ENCODE measurements around the gene HIP1R.
A peak's percentile ranks its signal among the peaks of the same experiment; 100 is the strongest.
"Not testable (repeated sequence)": the region's sequence is repeated elsewhere in the genome, so short reads cannot be mapped to it uniquely, and the experiment has no call there.

Gene HIP1R

DNA sequence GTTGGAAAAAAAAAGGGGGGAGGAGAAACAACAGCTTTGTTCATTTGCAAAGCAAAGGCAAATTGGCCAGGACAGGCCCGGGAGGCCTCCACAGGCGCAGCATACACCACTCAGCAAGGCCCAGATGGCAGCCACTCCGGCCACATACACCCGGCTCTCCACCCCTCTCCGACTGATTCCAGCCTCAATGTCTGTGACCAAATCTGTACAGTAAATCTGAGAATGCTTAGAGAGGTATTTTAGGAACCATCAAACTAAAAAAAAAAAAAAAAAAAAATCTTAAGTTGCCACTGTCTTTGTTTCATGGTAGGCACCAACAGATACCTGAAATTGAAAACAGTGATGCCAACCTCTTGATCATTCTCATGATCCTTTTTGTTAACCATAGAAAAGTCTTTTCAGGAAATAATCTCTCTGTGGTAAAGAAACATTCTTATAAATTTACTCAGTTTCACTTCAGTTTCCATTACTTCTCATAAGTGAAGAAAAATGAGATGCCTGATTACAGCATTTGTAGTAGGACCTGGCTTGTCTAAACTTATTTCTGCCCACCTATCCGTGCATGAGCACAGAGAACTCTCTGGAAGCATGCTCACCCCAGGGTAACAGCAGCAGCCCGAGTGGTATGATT lies 40.4 kb downstream of the HIP1R start:
- DNase-seq: no peak

DNA sequence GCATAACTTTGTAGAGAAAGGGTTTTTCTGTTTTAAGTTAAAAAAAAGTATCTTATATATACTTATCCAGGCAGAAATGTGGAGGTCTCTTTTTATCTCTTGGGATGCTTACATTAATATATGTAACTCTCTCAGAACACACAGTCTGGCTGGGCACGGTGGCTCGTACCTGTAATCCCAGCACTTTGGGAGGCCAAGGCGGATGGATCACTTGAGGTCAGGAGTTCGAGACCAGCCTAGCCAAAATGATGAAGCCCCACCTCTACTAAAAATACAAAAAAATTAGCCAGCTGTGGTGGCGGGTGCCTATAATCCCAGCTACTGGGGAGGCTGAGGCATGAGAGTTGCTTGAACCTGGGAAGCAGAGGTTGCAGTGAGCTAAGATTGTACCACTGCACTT lies 41.0 kb downstream of the HIP1R start:
- not testable (repeated sequence) for DNase-seq

DNA sequence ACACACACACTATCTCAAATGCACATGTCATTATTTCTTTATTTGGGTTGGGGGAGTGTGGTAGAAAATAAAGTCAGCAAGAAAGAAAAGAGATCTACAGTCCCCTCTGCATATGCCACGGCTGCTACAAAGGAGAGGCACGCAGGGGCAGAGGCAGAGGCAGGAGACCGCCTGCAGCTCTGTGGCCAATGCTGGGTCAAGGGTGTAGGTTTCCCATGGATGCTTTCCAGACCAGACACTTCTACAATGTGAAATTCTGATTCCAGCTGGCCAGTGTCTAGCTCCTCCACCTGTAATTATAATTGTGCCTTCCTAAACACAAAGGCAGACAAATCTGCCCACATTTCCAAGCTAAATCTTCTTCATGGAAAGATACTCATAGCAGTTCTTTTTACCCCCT lies 41.5 kb downstream of the HIP1R start:
- DNase-seq: no peak

DNA sequence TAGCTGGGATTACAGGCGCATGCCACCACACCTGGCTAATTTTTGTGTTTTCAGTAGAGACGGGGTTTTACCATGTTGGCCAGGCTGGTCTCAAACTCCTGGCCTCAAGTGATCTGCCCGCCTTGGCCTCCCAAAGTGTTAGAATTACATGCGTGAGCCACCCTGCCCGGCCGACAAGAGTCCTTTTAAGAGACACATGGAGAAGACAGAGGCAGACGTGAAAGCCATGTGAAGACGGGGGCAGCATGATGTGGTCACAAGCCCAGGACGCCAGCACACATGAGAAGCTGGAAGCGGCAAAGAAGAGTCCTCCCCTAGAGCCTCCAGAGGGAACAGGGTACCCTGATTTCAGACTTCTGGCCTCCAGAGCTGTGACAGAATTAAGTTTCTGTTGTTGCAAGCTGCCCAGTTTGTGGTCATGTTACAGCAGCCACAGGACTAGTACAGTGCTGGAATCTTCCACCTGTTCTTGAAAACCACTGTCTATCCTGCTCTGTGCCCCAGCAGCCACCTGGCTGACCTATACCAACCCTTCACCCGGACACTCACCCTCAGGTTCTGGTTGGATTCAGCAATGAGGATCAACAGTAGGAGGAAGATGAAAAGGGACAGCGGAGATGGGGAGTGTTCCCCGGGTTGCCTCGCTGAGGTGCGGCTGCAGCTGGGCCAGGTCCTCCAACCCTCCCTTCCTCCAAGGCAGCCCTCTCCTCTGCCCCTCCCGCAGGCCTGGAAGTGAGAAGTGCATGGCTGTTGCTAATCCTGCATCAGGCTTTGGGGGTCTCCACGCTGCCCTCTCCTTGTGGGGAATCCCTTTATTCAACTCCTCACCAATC lies 43.7 kb downstream of the HIP1R start:
- no peak for DNase-seq

DNA sequence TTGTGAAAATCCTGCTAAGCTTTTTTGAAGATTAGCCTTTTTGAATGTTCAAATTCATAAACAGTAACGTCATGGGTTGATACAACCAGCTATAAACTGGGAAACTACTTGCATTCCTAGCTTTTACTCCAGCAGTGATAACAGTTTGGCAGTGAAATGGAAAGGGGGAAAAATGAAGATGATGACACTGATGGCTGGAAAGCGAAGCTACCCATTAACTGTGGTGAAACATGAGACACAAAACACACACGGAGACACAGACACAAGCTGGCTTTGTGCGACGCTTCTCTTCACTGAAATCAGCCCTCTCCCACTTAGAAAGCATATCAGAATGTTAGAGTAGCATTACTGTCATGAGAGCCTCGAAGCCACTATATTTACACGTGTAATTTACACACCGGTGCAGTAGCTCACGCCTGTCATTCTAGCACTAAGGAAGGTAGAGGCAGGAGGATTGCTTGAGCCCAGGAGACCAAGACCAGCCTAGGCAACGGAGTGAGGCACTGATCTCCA lies 45.0 kb downstream of the HIP1R start:
- DNase-seq: no peak

DNA sequence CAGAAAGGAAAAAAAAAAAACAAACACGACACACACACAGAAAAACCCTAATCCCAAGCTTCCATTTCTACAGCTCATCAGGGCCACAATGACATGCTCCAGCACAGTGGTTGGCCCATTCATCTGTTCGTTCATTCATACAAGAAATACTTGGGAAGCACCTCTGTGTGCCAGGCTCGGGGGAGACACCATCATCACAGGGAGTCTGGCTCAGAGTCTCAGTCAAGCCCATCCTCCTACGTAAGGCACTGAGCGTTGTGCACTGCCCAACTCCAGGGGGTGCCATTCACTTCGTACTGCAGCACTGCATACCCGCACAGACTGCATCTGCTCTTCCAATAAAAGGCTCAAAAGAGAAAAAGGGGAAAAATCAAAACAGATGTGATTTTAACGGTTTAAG lies 45.4 kb downstream of the HIP1R start:
- no peak for DNase-seq

DNA sequence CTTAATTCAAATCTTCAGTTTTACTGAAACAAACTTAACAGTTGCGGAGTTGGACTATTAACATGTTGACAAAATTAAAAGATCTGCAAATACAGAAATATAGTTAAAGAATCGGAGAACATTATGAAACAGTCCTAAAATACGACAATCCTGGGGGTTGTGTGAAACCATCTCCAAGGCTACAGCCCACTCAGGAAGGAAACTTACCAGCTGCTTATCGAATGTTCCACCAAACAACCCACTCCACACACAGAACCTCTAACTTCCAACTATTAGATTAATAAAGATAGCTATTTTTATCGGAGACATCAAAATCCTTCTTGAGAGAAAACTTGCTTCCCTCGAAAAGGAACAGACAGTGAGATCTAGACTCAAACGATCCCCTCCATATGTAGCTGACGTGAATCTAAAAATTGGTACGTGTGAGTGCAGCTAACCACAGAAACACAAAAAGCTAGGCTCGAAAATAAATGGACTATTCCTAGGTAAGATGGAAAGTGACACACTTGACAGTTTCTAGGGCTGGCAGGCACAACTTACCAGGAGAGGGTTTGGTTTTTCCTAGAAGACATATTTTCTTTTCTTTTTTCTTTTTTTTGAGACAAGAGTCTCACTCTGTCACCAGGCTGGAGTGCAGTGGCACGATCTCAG lies 47.8 kb downstream of the HIP1R start:
- DNase-seq: no peak

DNA sequence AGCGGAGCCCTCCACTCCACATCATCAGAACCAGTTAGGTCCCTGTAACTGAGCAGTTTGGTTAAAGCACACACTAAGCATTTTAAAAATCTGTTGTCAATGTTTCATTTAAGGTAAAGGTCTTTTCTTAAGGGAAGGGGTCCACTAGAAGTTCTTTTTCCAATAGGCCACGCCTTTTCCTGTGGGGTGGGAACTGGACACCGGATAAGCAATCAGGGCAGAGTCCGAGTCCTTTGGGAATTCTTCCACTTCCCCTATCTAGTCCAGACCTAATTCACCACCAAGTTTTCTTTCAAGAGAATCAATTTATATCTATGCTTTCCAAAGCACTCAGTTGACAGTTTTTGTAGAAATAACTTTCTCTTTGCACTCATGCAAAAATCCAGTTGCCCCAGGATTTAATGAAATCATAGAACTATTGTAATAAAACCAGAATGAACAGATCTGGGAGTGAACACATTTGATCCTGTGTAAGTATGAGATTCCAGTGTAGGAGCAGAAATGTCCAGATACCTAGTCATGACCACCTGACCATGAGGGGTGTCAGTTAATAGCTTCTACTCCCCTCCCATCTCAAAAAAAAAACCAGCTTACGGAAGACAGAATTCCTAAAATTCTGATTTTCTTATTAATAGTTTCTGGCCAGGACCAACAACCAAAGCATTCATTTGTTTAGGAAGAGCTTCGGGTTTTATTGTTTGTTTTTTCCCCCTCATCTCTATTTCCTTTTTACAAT lies 49.0 kb downstream of the HIP1R start:
- peak; percentile 50 for DNase-seq

DNA sequence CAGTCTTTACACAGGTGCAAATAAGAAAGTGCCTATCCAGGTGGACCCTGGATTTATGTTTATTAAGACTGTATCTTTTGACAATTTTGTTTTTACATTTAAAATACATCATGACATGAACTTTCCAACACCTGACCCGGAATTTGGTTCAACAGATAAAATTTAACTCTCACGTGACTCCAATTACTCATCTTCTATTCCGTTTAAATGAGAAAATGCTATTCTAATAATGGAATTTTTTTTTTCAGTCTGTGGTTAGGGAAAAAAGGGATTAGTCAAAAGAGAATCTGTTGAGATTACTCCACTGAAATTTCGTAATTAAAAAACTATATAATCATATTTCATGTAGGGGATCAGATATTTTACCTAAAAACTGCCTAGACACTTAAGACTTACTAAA lies 49.6 kb downstream of the HIP1R start:
- no peak for DNase-seq

DNA sequence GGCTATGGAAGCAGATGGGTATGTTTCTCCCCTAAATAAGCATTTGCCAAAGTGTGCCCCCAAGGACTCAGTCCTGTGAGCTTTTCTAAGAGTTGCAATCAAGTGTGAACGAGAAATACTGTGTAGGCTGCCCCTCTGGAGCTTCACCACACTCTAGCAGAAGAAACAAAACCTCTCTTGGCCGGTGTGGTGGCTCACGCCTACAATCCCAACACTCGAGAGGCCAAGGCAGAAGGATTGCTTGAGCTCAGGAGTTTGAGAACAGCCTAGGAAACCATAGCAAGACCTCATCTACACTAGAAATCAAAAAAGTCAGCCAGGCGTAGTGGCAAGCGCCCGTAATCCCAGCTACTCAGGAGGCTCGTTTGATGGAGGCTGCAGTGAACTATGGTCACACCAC lies 50.9 kb downstream of the HIP1R start:
- DNase-seq: no peak

DNA sequence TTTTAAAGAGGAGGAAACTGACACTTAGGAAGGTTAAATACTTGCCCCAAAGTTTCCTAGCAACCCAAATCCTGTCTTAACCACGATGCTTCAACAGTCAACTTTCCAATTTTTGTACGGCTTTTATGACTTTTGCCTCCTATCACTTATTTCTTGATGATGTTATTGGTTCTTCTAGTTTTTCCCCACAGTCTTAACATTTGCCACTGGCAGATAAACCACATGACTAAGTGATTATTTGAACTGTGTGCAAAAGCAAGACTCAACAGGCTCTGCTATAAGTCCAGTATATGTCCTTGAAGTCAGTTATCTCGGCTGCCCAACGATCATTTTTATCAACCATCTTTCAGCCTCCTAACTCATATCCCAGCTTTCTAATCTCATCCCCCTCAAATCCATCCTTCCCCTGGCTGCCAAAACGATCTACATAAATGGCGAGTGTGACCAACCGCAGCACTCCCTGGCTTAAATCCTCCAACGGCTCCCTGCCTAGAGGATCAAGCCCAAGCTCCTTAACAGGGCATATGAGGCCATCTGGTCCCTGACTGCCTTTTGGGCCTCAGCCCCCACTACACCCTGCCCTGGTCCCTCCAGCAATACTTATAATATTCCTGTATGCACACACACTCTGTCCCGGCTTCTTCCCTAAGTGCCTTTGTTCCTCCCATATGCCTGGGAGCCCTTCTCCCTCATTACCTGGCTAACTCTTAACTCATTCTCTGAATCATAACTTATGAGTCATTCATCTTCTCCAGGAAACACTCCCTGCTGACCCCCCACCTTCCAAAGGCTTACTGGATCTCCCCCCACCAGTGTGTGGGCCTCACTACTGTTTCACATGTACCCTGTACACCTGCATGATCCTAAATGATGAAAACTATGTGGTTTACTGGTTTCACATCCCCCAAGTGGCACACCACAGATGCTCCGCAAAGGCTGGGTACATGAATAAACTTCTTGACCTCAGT lies 51.9 kb downstream of the HIP1R start:
- DNase-seq: no peak

DNA sequence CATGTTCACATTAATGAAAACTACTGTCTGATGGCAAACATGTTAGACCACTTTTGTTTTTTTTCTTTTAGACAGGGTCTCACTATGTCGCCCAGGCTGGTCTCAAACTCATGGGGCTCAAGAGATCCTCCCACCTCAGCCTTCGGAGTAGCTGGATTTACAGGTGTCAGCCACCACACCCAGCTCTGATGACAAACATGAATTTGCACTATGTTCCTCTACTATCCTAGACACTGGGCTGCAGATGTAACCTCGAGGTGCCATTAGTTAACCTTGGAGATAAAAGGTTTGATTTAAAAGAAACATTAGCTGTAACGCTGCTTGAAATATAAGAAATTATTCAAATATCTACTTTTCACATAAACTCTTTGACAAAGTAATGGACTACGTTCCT lies 52.6 kb downstream of the HIP1R start:
- DNase-seq: no peak

DNA sequence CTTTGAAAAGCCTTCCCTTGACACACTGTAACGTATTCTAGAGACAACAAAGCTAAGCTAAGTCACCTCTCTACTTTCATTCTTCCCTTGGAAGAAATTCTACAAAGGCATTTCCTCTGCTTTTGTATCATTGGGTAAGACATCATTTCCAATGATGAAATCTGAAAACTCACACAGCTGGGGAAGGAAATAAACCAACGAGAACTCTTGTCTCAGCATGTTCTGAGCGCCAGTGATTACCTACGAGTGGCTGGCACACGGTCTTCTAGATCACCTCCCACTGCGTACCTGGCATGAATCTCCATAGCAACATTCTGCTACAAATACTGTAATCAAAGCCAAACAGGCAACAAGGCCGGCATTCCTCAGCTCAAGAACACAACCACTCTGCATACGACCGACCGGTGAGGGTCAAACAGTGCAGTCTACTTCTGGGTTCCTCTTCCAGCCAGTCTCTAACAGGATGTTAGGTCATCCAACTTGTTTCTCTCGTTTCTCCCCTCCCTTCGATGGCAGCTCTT lies 53.0 kb downstream of the HIP1R start:
- DNase-seq: no peak

DNA sequence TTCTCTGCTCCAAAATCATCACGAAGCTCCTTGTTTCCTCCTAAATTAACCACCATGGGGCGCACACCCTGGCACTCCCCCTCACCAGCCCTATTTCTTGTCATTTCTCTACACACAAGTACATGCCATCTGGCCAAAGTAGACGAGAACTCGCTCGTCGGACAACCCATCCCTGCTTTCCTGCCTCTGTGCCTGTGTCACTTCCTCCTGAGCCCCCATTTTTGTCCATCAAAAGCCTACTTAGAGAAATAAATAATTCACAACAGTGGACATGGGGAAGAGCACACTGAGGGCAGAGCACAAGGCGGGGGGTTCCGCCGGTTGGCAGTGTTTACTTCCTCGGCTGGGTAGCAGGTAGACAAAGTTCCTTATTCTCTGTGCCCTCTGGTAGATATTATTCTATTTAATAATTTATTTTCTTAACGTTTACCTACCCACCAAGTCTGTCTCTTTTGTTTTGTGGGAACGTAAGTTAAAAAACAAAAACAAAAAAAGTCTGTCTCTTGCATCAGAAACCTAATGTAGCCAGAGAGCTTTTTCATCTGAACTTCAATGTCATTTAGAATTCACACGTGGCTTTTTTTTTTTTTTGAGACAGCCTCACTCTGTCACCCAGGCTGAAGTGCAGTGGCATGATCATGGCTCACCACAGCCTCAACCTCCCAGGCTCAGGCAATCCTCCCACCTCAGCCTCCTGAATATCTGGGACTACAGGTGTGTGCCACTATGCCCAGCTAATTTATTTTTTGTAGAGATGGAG lies 54.7 kb downstream of the HIP1R start:
- DNase-seq: no peak

DNA sequence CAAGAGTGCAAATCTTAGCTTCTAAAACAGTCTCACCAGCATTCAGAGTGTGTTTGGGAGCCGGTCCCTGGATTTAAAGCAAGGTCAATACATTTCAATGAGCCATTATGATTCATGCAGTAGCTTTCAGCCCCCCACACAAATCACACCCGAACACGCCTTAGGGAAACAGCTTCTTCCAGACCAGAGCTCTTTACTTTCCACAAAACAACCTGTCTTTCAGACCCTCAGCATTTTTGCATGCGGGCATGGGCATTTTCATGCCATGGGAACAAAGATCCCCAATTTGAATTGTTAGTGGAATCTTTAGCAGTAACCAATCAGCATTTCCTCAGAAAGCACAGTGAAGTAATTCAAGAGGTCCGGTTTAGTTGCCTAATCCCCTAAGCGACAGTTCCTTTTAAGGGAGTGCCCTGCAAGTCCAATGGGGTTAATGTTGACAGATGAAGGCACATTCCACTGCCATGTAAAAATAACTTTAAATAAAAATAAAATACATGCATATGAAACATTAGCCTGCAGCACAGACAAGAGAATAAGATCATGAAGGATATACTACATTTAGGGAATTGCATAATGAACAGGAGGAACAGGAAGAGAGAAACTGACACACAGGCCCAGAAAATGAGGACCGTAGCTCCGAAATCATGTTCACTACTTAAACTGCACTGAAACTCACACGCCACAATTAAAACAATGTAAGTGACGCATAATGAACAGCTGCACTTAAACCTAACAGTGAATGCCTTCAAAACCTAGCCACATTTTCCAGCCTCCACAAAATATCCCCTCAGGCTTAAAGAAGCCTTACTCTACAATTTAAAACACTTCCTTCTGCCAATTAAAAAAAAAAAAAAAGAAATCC lies 56.6 kb downstream of the HIP1R start:
- no peak for DNase-seq

DNA sequence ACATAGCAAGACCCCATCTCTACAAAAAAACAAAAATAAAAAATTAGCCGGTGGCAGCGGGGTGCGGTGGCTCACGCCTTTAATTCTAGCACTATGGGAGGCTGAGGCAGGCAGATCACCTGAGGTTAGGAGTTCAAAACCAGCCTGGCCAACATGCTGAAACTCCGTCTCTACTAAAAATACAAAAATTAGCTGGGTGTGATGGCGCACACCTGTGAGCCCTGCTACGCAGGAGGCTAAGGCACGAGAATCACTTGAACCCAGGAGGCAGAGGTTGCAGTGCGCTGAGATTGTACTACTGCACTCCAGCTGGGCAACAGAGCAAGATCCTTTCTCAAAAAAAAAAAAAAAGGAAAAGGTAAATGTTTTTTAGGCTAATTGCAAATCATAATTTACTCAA lies 57.5 kb downstream of the HIP1R start:
- DNase-seq: not testable (repeated sequence)

DNA sequence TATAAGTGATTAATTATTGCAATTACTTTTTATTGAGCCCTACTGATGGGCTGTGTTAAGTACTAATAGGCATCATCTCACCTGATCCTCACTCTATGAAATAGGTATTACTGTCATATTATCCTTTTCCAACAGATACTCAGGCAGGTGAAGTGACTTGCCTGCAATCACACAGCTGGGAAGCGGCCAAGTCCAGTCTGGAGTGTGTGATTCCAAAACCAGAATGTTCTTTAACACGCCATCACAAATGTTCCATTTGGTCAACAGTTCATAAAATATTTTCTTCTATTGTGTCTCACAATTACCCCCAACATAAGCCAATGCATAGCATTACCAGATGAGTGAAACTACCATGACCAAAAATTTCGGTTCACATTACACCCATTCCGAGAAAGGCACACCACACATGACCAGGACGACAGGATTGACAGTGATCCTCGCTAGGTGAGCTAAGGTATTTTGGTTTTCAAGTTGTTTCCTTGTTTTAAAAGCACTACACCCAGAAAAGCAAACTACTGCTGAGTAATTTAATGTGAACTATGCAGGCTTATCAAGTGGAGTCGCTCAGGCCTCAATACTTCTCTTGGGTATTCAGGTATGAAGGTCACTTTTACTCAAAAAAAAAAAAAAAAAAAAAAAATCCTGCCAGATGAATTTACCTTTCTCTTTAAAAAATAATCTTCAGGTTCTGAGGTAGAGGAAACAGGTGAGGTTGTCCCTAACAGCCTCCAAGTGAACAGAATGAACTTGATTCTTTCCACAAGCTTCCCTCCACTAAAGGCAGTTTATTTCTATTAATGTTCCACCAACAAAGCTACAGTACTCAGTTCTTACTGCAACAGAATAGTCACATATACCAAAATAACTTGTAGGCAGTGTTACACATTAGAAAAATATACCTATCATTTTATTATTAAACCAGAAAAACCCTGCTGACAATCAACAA lies 58.2 kb downstream of the HIP1R start:
- DNase-seq: no peak

DNA sequence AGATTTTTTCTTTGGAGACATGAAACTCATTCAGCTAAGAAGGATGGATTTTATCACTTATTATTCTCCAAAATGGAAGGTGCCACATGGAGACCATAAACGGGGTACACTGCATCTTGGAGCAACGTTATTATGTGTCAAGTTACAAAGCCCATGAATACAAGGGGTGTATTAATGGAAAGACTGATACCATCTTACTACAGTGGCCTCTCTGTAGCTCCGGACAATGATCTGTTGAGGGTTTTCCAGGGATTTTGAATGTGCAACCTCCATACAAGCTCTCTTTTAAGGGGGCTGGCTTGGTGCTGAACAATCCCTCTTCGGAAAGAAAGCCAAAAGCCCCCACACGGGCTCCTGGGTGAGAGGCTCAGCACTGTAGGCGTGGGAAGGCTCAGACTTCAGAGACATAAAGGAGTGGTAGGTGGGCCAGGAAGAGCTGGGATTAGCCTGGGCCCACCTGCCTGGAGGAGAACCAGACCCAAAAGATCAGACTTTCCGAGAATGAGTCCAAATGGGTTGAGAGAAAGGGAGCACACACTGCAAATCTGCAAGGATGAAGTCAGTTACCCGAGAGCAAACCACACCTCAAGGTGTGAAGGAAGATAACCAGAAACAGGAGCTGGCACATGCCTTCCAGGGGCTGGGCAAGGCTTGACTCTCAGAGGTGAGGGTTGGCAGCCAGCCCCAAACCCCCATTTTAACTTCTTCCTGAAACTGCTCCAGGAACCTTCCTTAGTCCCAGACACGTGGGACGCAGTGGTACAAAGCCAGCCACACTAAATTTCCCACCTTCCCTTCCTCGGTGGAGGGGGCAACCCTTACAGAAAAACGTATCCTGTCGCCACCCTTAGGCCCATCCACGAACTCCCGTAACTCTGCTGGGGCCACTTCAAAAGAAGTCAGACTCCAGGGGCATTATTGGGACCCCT lies 59.2 kb downstream of the HIP1R start:
- no peak for DNase-seq

Measured in activated CD8-positive, alpha-beta memory T cell treated with anti-CD3 and anti-CD28 coated beads for 24 hours (primary cell).